ENCODE data around the gene ZNF618. TPM values are rescaled to one million over a fixed set of nuclear protein-coding genes. Genes with fewer than 3 reads are reported as not detected.

ZNF618 gene
- total RNA-seq, 2 experiments from 2014 or later, result not detected

DNA sequence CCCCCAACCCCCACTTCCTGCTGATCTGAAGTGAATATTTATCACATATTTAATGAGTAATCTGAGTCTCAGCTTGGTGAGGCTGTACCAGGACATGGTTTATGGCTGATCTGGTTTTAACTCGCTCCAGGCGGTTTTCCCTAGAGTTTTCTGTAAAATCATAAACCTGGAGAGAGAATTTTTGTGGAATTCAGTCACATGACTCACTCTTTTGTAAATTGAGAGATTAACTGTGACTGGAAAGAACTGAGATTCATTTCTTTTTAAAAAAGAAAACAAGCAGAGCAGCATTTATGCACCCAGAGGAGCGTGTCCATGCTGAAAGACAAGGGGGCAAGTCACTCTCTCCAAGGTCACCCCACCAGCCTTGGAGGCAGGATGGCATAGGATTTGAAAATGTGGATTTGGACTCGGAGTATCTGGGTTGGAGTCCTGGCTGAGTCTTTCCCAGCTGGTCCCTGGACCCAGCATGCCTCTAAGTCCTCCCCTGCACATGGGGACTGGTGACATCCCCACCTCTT, 81.8 kb downstream of the ZNF618 start:
- POLR2A ChIA-PET, result no interaction called here
- H3K4me3 ChIP-seq (ENCODE audit: low read depth, low read length, poor library complexity, severe bottlenecking), result no peak overlapping the region
- CTCF ChIA-PET (ENCODE audit: unreplicated experiment), result no interaction called here
- H2AFZ ChIP-seq (ENCODE audit: low read length), result no peak overlapping the region
- no TSS peak for BruUV-seq (replicated peaks)
- H3K4me1 ChIP-seq (ENCODE audit: insufficient read depth, low read length, poor library complexity, severe bottlenecking), result no peaks in the 10 kb centered on the region
- no peak overlapping the region for H3K27ac ChIP-seq (ENCODE audit: low read depth, low read length, poor library complexity, severe bottlenecking)
- intact Hi-C loops (cut with micrococcal nuclease; ENCODE audit: unreplicated experiment), result no loop called here
- H4K20me1 ChIP-seq (ENCODE audit: insufficient read depth, low read length), result no peaks in the 10 kb centered on the region
- H3K36me3 ChIP-seq (ENCODE audit: insufficient read depth, low read length), result no peaks in the 10 kb centered on the region
- no peak overlapping the region for H3K4me2 ChIP-seq (ENCODE audit: low read length)
- H3K9me3 ChIP-seq (ENCODE audit: low read length), result no peaks in the 10 kb centered on the region
- TF ChIP-seq, protein P1, sequence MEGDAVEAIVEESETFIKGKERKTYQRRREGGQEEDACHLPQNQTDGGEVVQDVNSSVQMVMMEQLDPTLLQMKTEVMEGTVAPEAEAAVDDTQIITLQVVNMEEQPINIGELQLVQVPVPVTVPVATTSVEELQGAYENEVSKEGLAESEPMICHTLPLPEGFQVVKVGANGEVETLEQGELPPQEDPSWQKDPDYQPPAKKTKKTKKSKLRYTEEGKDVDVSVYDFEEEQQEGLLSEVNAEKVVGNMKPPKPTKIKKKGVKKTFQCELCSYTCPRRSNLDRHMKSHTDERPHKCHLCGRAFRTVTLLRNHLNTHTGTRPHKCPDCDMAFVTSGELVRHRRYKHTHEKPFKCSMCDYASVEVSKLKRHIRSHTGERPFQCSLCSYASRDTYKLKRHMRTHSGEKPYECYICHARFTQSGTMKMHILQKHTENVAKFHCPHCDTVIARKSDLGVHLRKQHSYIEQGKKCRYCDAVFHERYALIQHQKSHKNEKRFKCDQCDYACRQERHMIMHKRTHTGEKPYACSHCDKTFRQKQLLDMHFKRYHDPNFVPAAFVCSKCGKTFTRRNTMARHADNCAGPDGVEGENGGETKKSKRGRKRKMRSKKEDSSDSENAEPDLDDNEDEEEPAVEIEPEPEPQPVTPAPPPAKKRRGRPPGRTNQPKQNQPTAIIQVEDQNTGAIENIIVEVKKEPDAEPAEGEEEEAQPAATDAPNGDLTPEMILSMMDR (conservative IDR thresholded peaks at IDR 0.05; ENCODE audit: low read length), result no peak
- TF ChIP-seq EZH2phosphoT487 (IDR thresholded peaks at IDR 0.05; ENCODE audit: borderline replicate concordance, low read depth, low read length), result no peak
- no peaks in the 10 kb centered on the region for H3K79me2 ChIP-seq (ENCODE audit: insufficient read depth, low read depth, low read length)
- no peaks in the 10 kb centered on the region for H3K9me2 ChIP-seq (ENCODE audit: insufficient read depth, low read length)
- DNase-seq (ENCODE audit: low spot score), result no peak

DNA sequence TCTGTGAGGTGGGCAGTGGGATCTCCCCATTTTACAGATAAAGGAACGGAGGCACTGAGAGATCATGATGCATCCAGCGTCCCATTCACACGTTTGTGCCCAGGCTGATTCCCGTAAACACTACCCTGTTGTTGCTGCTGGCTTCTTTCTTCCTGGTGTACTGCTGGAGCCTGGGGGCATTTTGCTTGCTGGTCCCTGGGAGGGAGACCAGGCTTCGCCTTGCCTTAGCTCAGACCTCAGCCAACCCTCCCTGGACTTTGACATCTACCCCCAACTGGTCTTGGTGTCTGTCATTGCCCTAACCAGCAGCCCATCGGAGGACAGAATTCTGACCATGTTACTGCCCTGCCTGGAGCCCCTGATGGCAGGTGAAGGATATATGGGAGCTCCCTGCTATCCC, 82.4 kb downstream of the ZNF618 start:
- no peaks in the 10 kb centered on the region for H3K9me3 ChIP-seq (ENCODE audit: low read length)
- no peak overlapping the region for H2AFZ ChIP-seq (ENCODE audit: low read length)
- no peaks in the 10 kb centered on the region for H4K20me1 ChIP-seq (ENCODE audit: insufficient read depth, low read length)
- ChIA-PET CTCF (ENCODE audit: unreplicated experiment) (no interaction called here), POLR2A (no interaction called here)
- H3K9me2 ChIP-seq (ENCODE audit: insufficient read depth, low read length), result no peaks in the 10 kb centered on the region
- no peak overlapping the region for H3K4me2 ChIP-seq (ENCODE audit: low read length)
- H3K4me3 ChIP-seq (ENCODE audit: low read depth, low read length, poor library complexity, severe bottlenecking), result no peak overlapping the region
- no peaks in the 10 kb centered on the region for H3K36me3 ChIP-seq (ENCODE audit: insufficient read depth, low read length)
- H3K4me1 ChIP-seq (ENCODE audit: insufficient read depth, low read length, poor library complexity, severe bottlenecking), result no peaks in the 10 kb centered on the region
- BruUV-seq (replicated peaks), result no TSS peak
- no peak overlapping the region for H3K27ac ChIP-seq (ENCODE audit: low read depth, low read length, poor library complexity, severe bottlenecking)
- DNase-seq (ENCODE audit: low spot score), result no peak
- no peak for TF ChIP-seq EZH2phosphoT487 (IDR thresholded peaks at IDR 0.05; ENCODE audit: borderline replicate concordance, low read depth, low read length)
- TF ChIP-seq, protein P1 (conservative IDR thresholded peaks at IDR 0.05; ENCODE audit: low read length), result no peak
- intact Hi-C loops (cut with micrococcal nuclease; ENCODE audit: unreplicated experiment), result no loop called here
- H3K79me2 ChIP-seq (ENCODE audit: insufficient read depth, low read depth, low read length), result no peaks in the 10 kb centered on the region

DNA sequence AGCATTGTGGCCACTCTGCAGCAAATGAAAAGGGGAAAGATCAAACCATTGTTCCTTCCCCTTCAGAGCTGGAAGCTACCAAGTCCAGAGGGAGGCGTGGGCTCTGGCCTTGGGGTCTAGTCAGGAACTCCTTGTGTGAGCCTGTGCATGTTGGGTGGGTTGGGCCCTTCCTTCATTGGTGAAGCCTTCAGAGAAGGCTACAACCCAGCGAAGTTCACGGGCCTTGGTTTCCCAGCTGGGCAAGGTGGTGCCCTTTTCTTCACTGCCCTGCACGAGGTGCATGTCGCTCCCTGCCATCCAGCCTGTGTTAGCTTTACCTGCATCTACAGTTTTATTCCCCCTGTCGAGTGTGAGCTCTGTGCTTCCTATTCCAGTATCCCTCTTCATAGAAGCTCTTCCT, 84.7 kb downstream of the ZNF618 start:
- Histone ChIP-seq H3K79me2 (ENCODE audit: insufficient read depth, low read depth, low read length) (no peaks in the 10 kb centered on the region), H3K4me1 (ENCODE audit: insufficient read depth, low read length, poor library complexity, severe bottlenecking) (no peaks in the 10 kb centered on the region), H3K27ac (ENCODE audit: low read depth, low read length, poor library complexity, severe bottlenecking) (no peak overlapping the region), H3K4me2 (ENCODE audit: low read length) (no peak overlapping the region), H3K4me3 (ENCODE audit: low read depth, low read length, poor library complexity, severe bottlenecking) (no peak overlapping the region), H2AFZ (ENCODE audit: low read length) (no peak overlapping the region), H3K36me3 (ENCODE audit: insufficient read depth, low read length) (no peaks in the 10 kb centered on the region), H3K9me2 (ENCODE audit: insufficient read depth, low read length) (no peaks in the 10 kb centered on the region), H4K20me1 (ENCODE audit: insufficient read depth, low read length) (no peaks in the 10 kb centered on the region), H3K9me3 (ENCODE audit: low read length) (no peaks in the 10 kb centered on the region)
- TF ChIP-seq, protein P1 (conservative IDR thresholded peaks at IDR 0.05; ENCODE audit: low read length), result no peak
- no peak for TF ChIP-seq EZH2phosphoT487 (IDR thresholded peaks at IDR 0.05; ENCODE audit: borderline replicate concordance, low read depth, low read length)
- no TSS peak for BruUV-seq (replicated peaks)
- POLR2A ChIA-PET, result no interaction called here
- CTCF ChIA-PET (ENCODE audit: unreplicated experiment), result no interaction called here
- intact Hi-C loops (cut with micrococcal nuclease; ENCODE audit: unreplicated experiment), result no loop called here
- no peak for DNase-seq (ENCODE audit: low spot score)
